Measurements from ENCODE around the gene MLF2. TPM values are rescaled to one million over a fixed set of nuclear protein-coding genes. Genes with fewer than 3 reads are reported as not detected.
A peak's percentile ranks its signal among the peaks of the same experiment; 100 is the strongest.

The MLF2 gene
- total RNA-seq: 98.6 TPM

- DNase-seq (ENCODE audit: low spot score): peak; percentile 99
- ATAC-seq: peak; percentile 97
- intact Hi-C loops (cut with DNase I): loop anchor here (10.0 kb wide), 1 partner anchor 72 kb away; the partner anchor contains the start of genes GPR162 and P3H3
Observed at GRCh38 chr12:6752921-6753771, at the start of gene MLF2. MLF2 (minus strand) TSS chr12:6753141; CDS start chr12:6752334, 807 bp downstream.

GRCh38 chr12:6799147-6799546 lies 46.2 kb upstream of the MLF2 start:
- intact Hi-C loops (cut with DNase I): no loop called here
- ATAC-seq (no peak), DNase-seq (ENCODE audit: low spot score) (no peak)

GRCh38 chr12:6796576-6796975 lies 43.6 kb upstream of the MLF2 start:
- intact Hi-C loops (cut with DNase I): no loop called here
- ATAC-seq: no peak
- DNase-seq (ENCODE audit: low spot score): no peak

GRCh38 chr12:6795088-6795487 lies 42.1 kb upstream of the MLF2 start:
- intact Hi-C loops (cut with DNase I): no loop called here
- ATAC-seq (no peak), DNase-seq (ENCODE audit: low spot score) (no peak)

- DNase-seq (ENCODE audit: low spot score) (no peak), ATAC-seq (peak; percentile 78)
- intact Hi-C loops (cut with DNase I): no loop called here
Observed at GRCh38 chr12:6792522-6793201, 39.7 kb upstream of the MLF2 start.

GRCh38 chr12:6791931-6792520 lies 39.1 kb upstream of the MLF2 start:
- ATAC-seq (no peak), DNase-seq (ENCODE audit: low spot score) (no peak)
- intact Hi-C loops (cut with DNase I): no loop called here

- intact Hi-C loops (cut with DNase I): no loop called here
Observed at GRCh38 chr12:6790496-6791150, 37.7 kb upstream of the MLF2 start.

GRCh38 chr12:6788972-6789924 lies 36.3 kb upstream of the MLF2 start, which contains the start of gene CD4:
CD4 (plus strand) TSS chr12:6789528; CDS start chr12:6800139, 10,611 bp downstream.
- peak; percentile 77 for ATAC-seq
- intact Hi-C loops (cut with DNase I): no loop called here
- no peak for DNase-seq (ENCODE audit: low spot score)

More at GRCh38 chr12:6790496-6791150, 37.7 kb upstream of the MLF2 start:
- ATAC-seq (no peak), DNase-seq (ENCODE audit: low spot score) (no peak)

- DNase-seq (ENCODE audit: low spot score) (no peak), ATAC-seq (no peak)
- intact Hi-C loops (cut with DNase I): no loop called here
Observed at GRCh38 chr12:6787309-6787708, 34.4 kb upstream of the MLF2 start.

- ATAC-seq: no peak
- no peak for DNase-seq (ENCODE audit: low spot score)
- intact Hi-C loops (cut with DNase I): no loop called here
Observed at GRCh38 chr12:6786416-6787094, 33.6 kb upstream of the MLF2 start.

GRCh38 chr12:6784761-6785160 lies 31.8 kb upstream of the MLF2 start:
- ATAC-seq: no peak
- intact Hi-C loops (cut with DNase I): no loop called here
- no peak for DNase-seq (ENCODE audit: low spot score)

- intact Hi-C loops (cut with DNase I): no loop called here
- no peak for DNase-seq (ENCODE audit: low spot score)
Observed at GRCh38 chr12:6784296-6784695, 31.4 kb upstream of the MLF2 start.

GRCh38 chr12:6783828-6784227 lies 30.9 kb upstream of the MLF2 start:
- DNase-seq (ENCODE audit: low spot score): no peak
- ATAC-seq: no peak
- intact Hi-C loops (cut with DNase I): no loop called here

More at GRCh38 chr12:6784296-6784695, 31.4 kb upstream of the MLF2 start:
- ATAC-seq: no peak

- ATAC-seq (no peak), DNase-seq (ENCODE audit: low spot score) (no peak)
- intact Hi-C loops (cut with DNase I): no loop called here
Observed at GRCh38 chr12:6782850-6783566, 30.1 kb upstream of the MLF2 start.

- DNase-seq (ENCODE audit: low spot score) (no peak), ATAC-seq (no peak)
- intact Hi-C loops (cut with DNase I): no loop called here
Observed at GRCh38 chr12:6782119-6782518, 29.2 kb upstream of the MLF2 start.

GRCh38 chr12:6780573-6780972 lies 27.6 kb upstream of the MLF2 start:
- intact Hi-C loops (cut with DNase I): no loop called here
- ATAC-seq (no peak), DNase-seq (ENCODE audit: low spot score) (no peak)

Data from sciatic nerve (tissue), 2 donors.